ENCODE data around the gene RRM2.

RRM2 gene

DNA sequence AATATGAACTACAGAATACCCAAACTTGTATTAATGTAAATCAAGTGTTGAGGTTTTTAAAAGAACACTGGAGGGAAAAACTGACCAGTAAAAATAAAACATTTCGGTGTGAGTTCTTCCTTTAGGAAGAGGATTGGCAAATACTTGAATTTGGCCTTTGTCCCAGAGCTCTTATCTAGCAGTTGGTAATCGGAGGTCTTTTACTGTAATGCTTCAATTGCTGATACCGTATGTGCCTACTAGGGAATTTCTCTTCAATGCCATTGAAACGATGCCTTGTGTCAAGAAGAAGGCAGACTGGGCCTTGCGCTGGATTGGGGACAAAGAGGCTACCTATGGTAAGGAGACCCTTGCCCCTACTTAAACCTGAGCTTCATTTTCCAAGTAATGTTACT lies 4.1 kb downstream of the RRM2 start:
- no peaks in the 10 kb centered on the region for H3K36me3 ChIP-seq (ENCODE audit: control insufficient read depth, insufficient read depth, low read length)
- TF ChIP-seq, protein P1, sequence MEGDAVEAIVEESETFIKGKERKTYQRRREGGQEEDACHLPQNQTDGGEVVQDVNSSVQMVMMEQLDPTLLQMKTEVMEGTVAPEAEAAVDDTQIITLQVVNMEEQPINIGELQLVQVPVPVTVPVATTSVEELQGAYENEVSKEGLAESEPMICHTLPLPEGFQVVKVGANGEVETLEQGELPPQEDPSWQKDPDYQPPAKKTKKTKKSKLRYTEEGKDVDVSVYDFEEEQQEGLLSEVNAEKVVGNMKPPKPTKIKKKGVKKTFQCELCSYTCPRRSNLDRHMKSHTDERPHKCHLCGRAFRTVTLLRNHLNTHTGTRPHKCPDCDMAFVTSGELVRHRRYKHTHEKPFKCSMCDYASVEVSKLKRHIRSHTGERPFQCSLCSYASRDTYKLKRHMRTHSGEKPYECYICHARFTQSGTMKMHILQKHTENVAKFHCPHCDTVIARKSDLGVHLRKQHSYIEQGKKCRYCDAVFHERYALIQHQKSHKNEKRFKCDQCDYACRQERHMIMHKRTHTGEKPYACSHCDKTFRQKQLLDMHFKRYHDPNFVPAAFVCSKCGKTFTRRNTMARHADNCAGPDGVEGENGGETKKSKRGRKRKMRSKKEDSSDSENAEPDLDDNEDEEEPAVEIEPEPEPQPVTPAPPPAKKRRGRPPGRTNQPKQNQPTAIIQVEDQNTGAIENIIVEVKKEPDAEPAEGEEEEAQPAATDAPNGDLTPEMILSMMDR (IDR thresholded peaks at IDR 0.05), result no peak
- H2AFZ ChIP-seq, result no peak overlapping the region
- H3K27me3 ChIP-seq (ENCODE audit: control insufficient read depth, insufficient read depth, low read length), result peaks cover 2% of the 10 kb centered on the region
- peaks cover 5% of the 10 kb centered on the region for H3K4me1 ChIP-seq
- no peak overlapping the region for H3K27ac ChIP-seq
- no peak overlapping the region for H3K4me2 ChIP-seq (ENCODE audit: low read length)
- H3K9me3 ChIP-seq (ENCODE audit: control insufficient read depth, low read length), result no peaks in the 10 kb centered on the region
- H3K4me3 ChIP-seq (ENCODE audit: low read depth, low read length), result no peak overlapping the region
- no peaks in the 10 kb centered on the region for H3K79me2 ChIP-seq
- no peak overlapping the region for H3K9ac ChIP-seq

DNA sequence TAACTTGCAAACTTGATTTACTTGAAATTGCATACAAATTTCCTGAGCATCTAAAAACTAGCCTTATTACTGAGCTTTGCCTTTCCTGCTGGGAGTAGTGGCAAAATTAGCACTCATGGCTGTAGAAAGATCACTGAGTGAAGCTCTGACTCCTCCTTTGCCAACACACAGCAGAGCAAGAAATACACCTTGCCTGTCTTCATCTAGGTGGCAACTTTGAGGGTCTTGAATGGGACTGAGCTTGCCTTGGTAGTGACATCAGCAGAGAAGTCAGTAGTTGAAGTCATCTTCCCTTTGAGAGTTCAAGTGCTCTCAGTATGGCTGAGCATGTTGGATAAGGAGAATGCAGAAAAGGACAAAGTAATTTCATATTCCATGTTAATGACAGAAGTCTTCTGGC lies 5.9 kb downstream of the RRM2 start:
- no peak overlapping the region for H3K27ac ChIP-seq
- H3K27me3 ChIP-seq (ENCODE audit: control insufficient read depth, insufficient read depth, low read length), result no peaks in the 10 kb centered on the region
- no peak overlapping the region for H3K9ac ChIP-seq
- no peaks in the 10 kb centered on the region for H3K9me3 ChIP-seq (ENCODE audit: control insufficient read depth, low read length)
- H3K4me1 ChIP-seq, result peaks cover 3% of the 10 kb centered on the region
- TF ChIP-seq, protein P1 (IDR thresholded peaks at IDR 0.05), result no peak
- H2AFZ ChIP-seq, result no peak overlapping the region
- no peak overlapping the region for H3K4me3 ChIP-seq (ENCODE audit: low read depth, low read length)
- H3K36me3 ChIP-seq (ENCODE audit: control insufficient read depth, insufficient read depth, low read length), result no peaks in the 10 kb centered on the region
- no peaks in the 10 kb centered on the region for H3K79me2 ChIP-seq
- H3K4me2 ChIP-seq (ENCODE audit: low read length), result no peak overlapping the region

DNA sequence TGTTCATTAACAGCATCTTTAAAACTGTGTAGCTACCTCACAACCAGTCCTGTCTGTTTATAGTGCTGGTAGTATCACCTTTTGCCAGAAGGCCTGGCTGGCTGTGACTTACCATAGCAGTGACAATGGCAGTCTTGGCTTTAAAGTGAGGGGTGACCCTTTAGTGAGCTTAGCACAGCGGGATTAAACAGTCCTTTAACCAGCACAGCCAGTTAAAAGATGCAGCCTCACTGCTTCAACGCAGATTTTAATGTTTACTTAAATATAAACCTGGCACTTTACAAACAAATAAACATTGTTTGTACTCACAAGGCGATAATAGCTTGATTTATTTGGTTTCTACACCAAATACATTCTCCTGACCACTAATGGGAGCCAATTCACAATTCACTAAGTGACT lies 7.0 kb downstream of the RRM2 start:
- no peaks in the 10 kb centered on the region for H3K79me2 ChIP-seq
- H3K27me3 ChIP-seq (ENCODE audit: control insufficient read depth, insufficient read depth, low read length), result no peaks in the 10 kb centered on the region
- H2AFZ ChIP-seq, result no peak overlapping the region
- TF ChIP-seq, protein P1 (IDR thresholded peaks at IDR 0.05), result no peak
- H3K4me1 ChIP-seq, result no peaks in the 10 kb centered on the region
- H3K36me3 ChIP-seq (ENCODE audit: control insufficient read depth, insufficient read depth, low read length), result no peaks in the 10 kb centered on the region
- H3K4me3 ChIP-seq (ENCODE audit: low read depth, low read length), result no peak overlapping the region
- H3K9ac ChIP-seq, result no peak overlapping the region
- H3K9me3 ChIP-seq (ENCODE audit: control insufficient read depth, low read length), result no peaks in the 10 kb centered on the region
- no peak overlapping the region for H3K27ac ChIP-seq
- H3K4me2 ChIP-seq (ENCODE audit: low read length), result no peak overlapping the region

DNA sequence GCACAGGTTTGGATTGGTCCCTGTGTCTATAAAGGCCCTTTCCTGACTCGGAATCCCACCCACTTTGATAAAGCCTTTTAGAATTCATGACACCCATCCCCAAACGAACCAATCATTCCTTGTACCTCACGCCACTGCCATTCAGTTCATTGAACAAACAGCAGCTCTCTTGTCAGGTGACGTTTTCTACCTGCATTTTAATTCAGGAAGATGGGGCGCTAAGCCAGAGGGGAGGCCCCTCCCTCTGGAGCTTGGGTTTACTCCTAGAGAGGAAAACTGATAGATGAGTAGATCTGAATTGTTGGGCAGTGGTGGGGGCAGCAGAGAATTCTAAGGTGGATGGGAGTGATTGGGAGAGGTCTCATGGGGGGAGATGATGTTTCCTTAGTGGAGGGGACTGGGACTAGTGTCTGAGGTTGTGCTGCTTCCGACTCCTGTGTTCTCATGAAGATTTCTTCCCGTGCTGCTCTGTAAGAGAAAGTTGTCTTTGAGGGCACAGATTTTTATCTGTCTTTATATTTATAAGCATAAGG lies 9.6 kb downstream of the RRM2 start:
- Histone ChIP-seq H3K4me1 (no peaks in the 10 kb centered on the region), H2AFZ (peak overlapping the region; percentile 21), H3K36me3 (ENCODE audit: control insufficient read depth, insufficient read depth, low read length) (no peaks in the 10 kb centered on the region), H3K27me3 (ENCODE audit: control insufficient read depth, insufficient read depth, low read length) (no peaks in the 10 kb centered on the region), H3K4me2 (ENCODE audit: low read length) (no peak overlapping the region), H3K9ac (no peak overlapping the region), H3K4me3 (ENCODE audit: low read depth, low read length) (no peak overlapping the region), H3K9me3 (ENCODE audit: control insufficient read depth, low read length) (no peaks in the 10 kb centered on the region), H3K79me2 (no peaks in the 10 kb centered on the region), H3K27ac (no peak overlapping the region)
- TF ChIP-seq, protein P1 (IDR thresholded peaks at IDR 0.05), result no peak

DNA sequence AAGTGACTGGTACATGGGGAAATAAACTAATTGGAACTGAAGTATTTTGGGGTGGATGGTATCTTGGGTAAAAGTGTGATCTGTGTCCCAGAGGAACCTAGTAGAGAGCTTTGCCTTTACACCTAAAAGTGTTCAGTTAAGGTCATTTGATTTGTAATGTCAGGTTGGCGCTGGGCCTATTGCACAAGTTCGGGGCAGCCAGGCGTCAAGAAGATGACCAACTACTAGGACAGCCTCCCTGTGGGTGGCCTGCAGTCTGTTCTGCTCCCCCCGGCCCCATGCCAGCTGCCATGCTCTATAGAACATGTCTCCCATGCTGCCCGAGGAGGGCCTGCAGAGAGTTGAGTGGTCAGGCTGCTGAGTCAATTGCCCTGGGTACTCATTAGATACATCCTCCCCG lies 10.1 kb downstream of the RRM2 start:
- Histone ChIP-seq H3K36me3 (ENCODE audit: control insufficient read depth, insufficient read depth, low read length) (no peaks in the 10 kb centered on the region), H3K79me2 (no peaks in the 10 kb centered on the region), H3K4me1 (no peaks in the 10 kb centered on the region), H2AFZ (peak overlapping the region; percentile 21), H3K4me3 (ENCODE audit: low read depth, low read length) (no peak overlapping the region), H3K9me3 (ENCODE audit: control insufficient read depth, low read length) (no peaks in the 10 kb centered on the region), H3K9ac (no peak overlapping the region), H3K4me2 (ENCODE audit: low read length) (no peak overlapping the region), H3K27me3 (ENCODE audit: control insufficient read depth, insufficient read depth, low read length) (no peaks in the 10 kb centered on the region), H3K27ac (no peak overlapping the region)
- TF ChIP-seq, protein P1 (IDR thresholded peaks at IDR 0.05), result no peak

Measured in parathyroid adenoma (tissue), 2 donors.